ENCODE data around the gene ST6GALNAC4. TPM values are rescaled to one million over a fixed set of nuclear protein-coding genes. Genes with fewer than 3 reads are reported as not detected.

Gene ST6GALNAC4
- total and polyA plus RNA-seq, 9 of the 15 experiments (the other 6 are each of a cell fraction or from before 2014, with no cell fraction given) = 2.6 to 43.1 (median 15.4) TPM

- TF ChIP-seq STAT5A (IDR thresholded peaks at IDR 0.05; ENCODE audit: borderline replicate concordance, low read length) (no peak), NFXL1 (CRISPR knock-in tag; IDR thresholded peaks at IDR 0.05) (no peak)
These were observed 43.0 kb downstream of the ST6GALNAC4 start (continued) for GRCh38 chr9:127873886-127874285.

DNA sequence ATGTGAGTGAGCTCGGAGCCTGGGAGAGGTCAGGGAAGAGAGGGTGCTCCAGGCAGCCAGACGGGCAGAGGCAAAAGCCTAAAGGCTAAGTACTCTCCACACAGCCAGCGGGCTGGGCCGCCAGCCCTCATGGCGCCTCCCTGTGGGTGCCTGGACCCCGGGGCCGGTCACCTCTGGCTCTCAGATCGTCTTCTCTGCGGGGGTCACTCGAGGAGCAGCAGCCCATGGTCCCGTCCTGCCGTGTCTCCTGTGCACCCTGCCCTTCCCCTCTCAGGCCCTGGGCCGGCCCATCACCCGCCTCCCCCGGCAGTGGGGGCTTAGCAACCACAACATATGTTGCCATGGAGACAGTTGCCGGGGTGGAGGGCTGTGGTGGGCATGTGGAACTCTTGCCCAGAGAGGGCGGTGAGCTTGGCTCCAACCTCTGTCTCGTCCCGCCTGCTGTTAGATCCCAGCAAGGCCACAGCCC is 43.6 kb downstream of the ST6GALNAC4 start:
- no peaks in the 10 kb centered on the region for H3K9me3 ChIP-seq (replicated peaks; ENCODE audit: control insufficient read depth, insufficient read depth, low read depth, low read length)
- peaks cover 8% of the 10 kb centered on the region; the same call in 1 of the 3 replicates for H3K36me3 ChIP-seq (ENCODE audit: control insufficient read depth, insufficient read depth, low read length)
- no peaks in the 10 kb centered on the region for H3K27me3 ChIP-seq (ENCODE audit: control insufficient read depth in 2 of 2, insufficient read depth in 2 of 2, low read length in 2 of 2)
- WGBS (ENCODE audit: insufficient coverage, low coverage, missing lambda C conversion rate) = 72% methylated on average over 19 of the region's 19 CpGs
- ChIA-PET CTCF (ENCODE audit: low intra/inter-chr PET ratio) (interaction anchor here (0.6 kb wide), 1 partner anchor 172 kb away, joined by 3 read pairs; no protein-coding TSS in a partner anchor), POLR2A (interaction anchor here (0.9 to 2.4 kb wide), 3 partner anchors 9 to 16 kb away, joined by 3 to 9 read pairs (median 4); no protein-coding TSS in a partner anchor)
- H3K4me1 ChIP-seq (replicated peaks in 1 of 2; ENCODE audit: control insufficient read depth in 2 of 2, insufficient read depth in 2 of 2, low read length in 2 of 2) = peaks cover 18 to 70% of the 10 kb centered on the region in 2 experiments; a peak in 4 of 5 replicates
- no peak for FAIRE-seq
- TF ChIP-seq MXI1 (IDR thresholded peaks at IDR 0.05; ENCODE audit: low read depth, low read length) = 0 out of 2 replicates have a peak, but pooled peaks have one; percentile 23
- peak; percentile 91 for TF ChIP-seq RFX1 (IDR thresholded peaks at IDR 0.05)
- no peak for TF ChIP-seq BRF1 (IDR thresholded peaks at IDR 0.05; ENCODE audit: borderline replicate concordance, extremely low read depth, insufficient read length)
- TF ChIP-seq, protein P1, sequence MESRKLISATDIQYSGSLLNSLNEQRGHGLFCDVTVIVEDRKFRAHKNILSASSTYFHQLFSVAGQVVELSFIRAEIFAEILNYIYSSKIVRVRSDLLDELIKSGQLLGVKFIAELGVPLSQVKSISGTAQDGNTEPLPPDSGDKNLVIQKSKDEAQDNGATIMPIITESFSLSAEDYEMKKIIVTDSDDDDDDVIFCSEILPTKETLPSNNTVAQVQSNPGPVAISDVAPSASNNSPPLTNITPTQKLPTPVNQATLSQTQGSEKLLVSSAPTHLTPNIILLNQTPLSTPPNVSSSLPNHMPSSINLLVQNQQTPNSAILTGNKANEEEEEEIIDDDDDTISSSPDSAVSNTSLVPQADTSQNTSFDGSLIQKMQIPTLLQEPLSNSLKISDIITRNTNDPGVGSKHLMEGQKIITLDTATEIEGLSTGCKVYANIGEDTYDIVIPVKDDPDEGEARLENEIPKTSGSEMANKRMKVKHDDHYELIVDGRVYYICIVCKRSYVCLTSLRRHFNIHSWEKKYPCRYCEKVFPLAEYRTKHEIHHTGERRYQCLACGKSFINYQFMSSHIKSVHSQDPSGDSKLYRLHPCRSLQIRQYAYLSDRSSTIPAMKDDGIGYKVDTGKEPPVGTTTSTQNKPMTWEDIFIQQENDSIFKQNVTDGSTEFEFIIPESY (CRISPR knock-in tag; IDR thresholded peaks at IDR 0.05) = peak; percentile 97
- TF ChIP-seq MYNN (IDR thresholded peaks at IDR 0.05) = peak; percentile 93
- no peak for TF ChIP-seq MYNN (CRISPR knock-in tag; IDR thresholded peaks at IDR 0.05)
- no peak for TF ChIP-seq ZNF766 (CRISPR knock-in tag; conservative IDR thresholded peaks at IDR 0.05)
- TF ChIP-seq, protein P2, sequence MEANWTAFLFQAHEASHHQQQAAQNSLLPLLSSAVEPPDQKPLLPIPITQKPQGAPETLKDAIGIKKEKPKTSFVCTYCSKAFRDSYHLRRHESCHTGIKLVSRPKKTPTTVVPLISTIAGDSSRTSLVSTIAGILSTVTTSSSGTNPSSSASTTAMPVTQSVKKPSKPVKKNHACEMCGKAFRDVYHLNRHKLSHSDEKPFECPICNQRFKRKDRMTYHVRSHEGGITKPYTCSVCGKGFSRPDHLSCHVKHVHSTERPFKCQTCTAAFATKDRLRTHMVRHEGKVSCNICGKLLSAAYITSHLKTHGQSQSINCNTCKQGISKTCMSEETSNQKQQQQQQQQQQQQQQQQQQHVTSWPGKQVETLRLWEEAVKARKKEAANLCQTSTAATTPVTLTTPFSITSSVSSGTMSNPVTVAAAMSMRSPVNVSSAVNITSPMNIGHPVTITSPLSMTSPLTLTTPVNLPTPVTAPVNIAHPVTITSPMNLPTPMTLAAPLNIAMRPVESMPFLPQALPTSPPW (CRISPR knock-in tag; IDR thresholded peaks at IDR 0.05) = 0 out of 2 replicates have a peak, but pooled peaks have one; percentile 12
- peak in 1 of 4 experiments; percentile 34 for DNase-seq (ENCODE audit: extremely low read depth in 1 of 4, low spot score in 3 of 4)
- no TSS peak for BruUV-seq (replicated peaks)
- H3K9me1 ChIP-seq (ENCODE audit: control insufficient read depth, insufficient read depth, low read length) = no peaks in the 10 kb centered on the region
- no peak overlapping the region for H3K27ac ChIP-seq (ENCODE audit: extremely low read depth, low read depth, low read length)
- intact Hi-C loops (cut with micrococcal nuclease) (loop anchor here (5.0 to 10.0 kb wide), 2 partner anchors 71 to 278 kb away; partner anchors contain the start of gene FPGS), in situ Hi-C loops (cut with MboI) (loop anchor here (5.0 to 10.0 kb wide), 3 partner anchors 66 to 278 kb away; partner anchors contain the start of gene TOR2A)
- H2AFZ ChIP-seq (ENCODE audit: low read depth, low read length) = no peak overlapping the region
- peak overlapping the region in 1 of 2 experiments; percentile 18; a peak in 1 of 4 replicates for H3K9ac ChIP-seq (ENCODE audit: insufficient read depth in 1 of 2, low read depth in 2 of 2, low read length in 2 of 2)
- no peak overlapping the region for H3K4me2 ChIP-seq (ENCODE audit: insufficient read depth, low read length)
- no peaks in the 10 kb centered on the region for H4K20me1 ChIP-seq (replicated peaks; ENCODE audit: control insufficient read depth, insufficient read depth, low read length)
- H3K79me2 ChIP-seq (ENCODE audit: control insufficient read depth, insufficient read depth, low read length) = peaks cover 12% of the 10 kb centered on the region; the same call in 2 of the 3 replicates
- no peak overlapping the region for H3K4me3 ChIP-seq
- ATAC-seq = no peak
